ENCODE measurements around the gene IFTAP. TPM values are rescaled to one million over a fixed set of nuclear protein-coding genes. Genes with fewer than 3 reads are reported as not detected.

The IFTAP gene
- 33.7 and 46.5 TPM in 2 replicates for total RNA-seq

GRCh38 chr11:36594316-36594989, at the start of gene IFTAP:
TSS of gene IFTAP (plus strand) at chr11:36594502. CDS start at chr11:36610104, 15,602 bp downstream.

GRCh38 chr11:36567694-36568093, 26.6 kb upstream of the IFTAP start, which contains the start of gene RAG1:
TSS of gene RAG1 (plus strand) at chr11:36568007. CDS start at chr11:36573305, 5,298 bp downstream.

GRCh38 chr11:36598051-36598450, 3.7 kb downstream of the IFTAP start, which contains the start of gene RAG2:
TSS of gene RAG2 (minus strand) at chr11:36598236. CDS start at chr11:36594168, 4,068 bp downstream.

Other genes with a start within 250 kb of the IFTAP start
- gene TRAF6, start 84.2 kb upstream of the IFTAP start, total RNA-seq, result 8.6 TPM in 2 replicates
- 0.66 and 0.73 TPM in 2 replicates for gene RAG1, start 26.5 kb upstream of the IFTAP start, total RNA-seq
- not detected in 2 replicates for gene RAG2, start 3.7 kb downstream of the IFTAP start, total RNA-seq

All from smooth muscle cell of trachea (primary cell).